ENCODE results near the gene CST9L. TPM values are rescaled to one million over a fixed set of nuclear protein-coding genes. Genes with fewer than 3 reads are reported as not detected.
A peak's percentile ranks its signal among the peaks of the same experiment; 100 is the strongest.

CST9L gene
- total RNA-seq, 1 experiment from 2014 or later, result not detected

- TF ChIP-seq EZH2 (IDR thresholded peaks at IDR 0.05; ENCODE audit: low read length, unreplicated experiment), result no peak
- intact Hi-C loops (cut with micrococcal nuclease), result no loop called here
- CTCF ChIA-PET, result no interaction called here
- POLR2A ChIA-PET (ENCODE audit: unreplicated experiment), result no interaction called here
- Histone ChIP-seq H3K4me3 (ENCODE audit: low read length) (no peak overlapping the region), H3K9ac (ENCODE audit: low read length) (no peak overlapping the region), H3K79me2 (ENCODE audit: low read length) (no peaks in the 10 kb centered on the region), H2AFZ (ENCODE audit: low read length) (no peak overlapping the region), H3K27me3 (ENCODE audit: low read length) (peaks cover 17% of the 10 kb centered on the region), H3K9me3 (ENCODE audit: low read length) (no peaks in the 10 kb centered on the region), H3F3A (ENCODE audit: low read length, unreplicated experiment) (no peaks in the 10 kb centered on the region), H4K20me1 (ENCODE audit: low read length) (no peaks in the 10 kb centered on the region), H3K9me2 (replicated peaks; ENCODE audit: low read length) (no peaks in the 10 kb centered on the region), H3K4me1 (ENCODE audit: insufficient read depth, low read length) (peaks cover 9% of the 10 kb centered on the region; the same call in 1 of the 2 replicates), H3K4me2 (ENCODE audit: low read length) (no peak overlapping the region), H3K27ac (ENCODE audit: low read length) (no peak overlapping the region), H3K36me3 (ENCODE audit: low read depth, low read length) (no peaks in the 10 kb centered on the region)
- DNase-seq (peak; percentile 44), ATAC-seq (no peak)
- BruUV-seq (replicated peaks), result no TSS peak
Measured at GRCh38 chr20:23596579-23597250, 28.4 kb upstream of the CST9L start.

DNA sequence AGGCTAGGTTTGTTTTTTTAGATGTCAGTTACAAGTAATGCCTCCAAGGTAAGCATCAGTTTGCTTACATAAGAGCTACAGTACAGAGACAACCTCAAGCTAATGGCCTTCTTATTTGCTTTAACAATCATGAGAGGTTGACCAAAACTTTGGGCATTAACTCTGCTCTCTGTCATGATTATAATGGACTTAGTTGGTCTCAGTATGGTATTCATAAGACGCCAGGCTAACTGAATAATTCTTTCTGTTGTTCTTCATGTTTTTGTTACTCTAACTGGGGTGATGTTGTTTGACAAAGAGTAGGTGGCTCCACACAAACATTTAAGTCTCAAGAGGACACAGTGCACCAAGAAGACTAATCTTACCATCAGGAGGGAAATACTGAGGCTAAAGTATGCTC lies 27.7 kb upstream of the CST9L start:
- intact Hi-C loops (cut with micrococcal nuclease), result no loop called here
- Histone ChIP-seq H2AFZ (ENCODE audit: low read length) (no peak overlapping the region), H3K79me2 (ENCODE audit: low read length) (no peaks in the 10 kb centered on the region), H3K9me2 (replicated peaks; ENCODE audit: low read length) (no peaks in the 10 kb centered on the region), H3K4me1 (ENCODE audit: insufficient read depth, low read length) (peaks cover 9% of the 10 kb centered on the region; the same call in 1 of the 2 replicates), H3K27ac (ENCODE audit: low read length) (no peak overlapping the region), H3K27me3 (ENCODE audit: low read length) (peaks cover 16% of the 10 kb centered on the region), H4K20me1 (ENCODE audit: low read length) (no peaks in the 10 kb centered on the region), H3F3A (ENCODE audit: low read length, unreplicated experiment) (no peaks in the 10 kb centered on the region), H3K9ac (ENCODE audit: low read length) (no peak overlapping the region), H3K9me3 (ENCODE audit: low read length) (no peaks in the 10 kb centered on the region), H3K4me3 (ENCODE audit: low read length) (no peak overlapping the region), H3K36me3 (ENCODE audit: low read depth, low read length) (no peaks in the 10 kb centered on the region), H3K4me2 (ENCODE audit: low read length) (no peak overlapping the region)
- no TSS peak for BruUV-seq (replicated peaks)
- DNase-seq (no peak), ATAC-seq (no peak)
- ChIA-PET POLR2A (ENCODE audit: unreplicated experiment) (no interaction called here), CTCF (no interaction called here)
- TF ChIP-seq EZH2 (IDR thresholded peaks at IDR 0.05; ENCODE audit: low read length, unreplicated experiment), result no peak
- no peak for TF ChIP-seq CTCF (conservative IDR thresholded peaks at IDR 0.05; ENCODE audit: low read depth, low read length)

DNA sequence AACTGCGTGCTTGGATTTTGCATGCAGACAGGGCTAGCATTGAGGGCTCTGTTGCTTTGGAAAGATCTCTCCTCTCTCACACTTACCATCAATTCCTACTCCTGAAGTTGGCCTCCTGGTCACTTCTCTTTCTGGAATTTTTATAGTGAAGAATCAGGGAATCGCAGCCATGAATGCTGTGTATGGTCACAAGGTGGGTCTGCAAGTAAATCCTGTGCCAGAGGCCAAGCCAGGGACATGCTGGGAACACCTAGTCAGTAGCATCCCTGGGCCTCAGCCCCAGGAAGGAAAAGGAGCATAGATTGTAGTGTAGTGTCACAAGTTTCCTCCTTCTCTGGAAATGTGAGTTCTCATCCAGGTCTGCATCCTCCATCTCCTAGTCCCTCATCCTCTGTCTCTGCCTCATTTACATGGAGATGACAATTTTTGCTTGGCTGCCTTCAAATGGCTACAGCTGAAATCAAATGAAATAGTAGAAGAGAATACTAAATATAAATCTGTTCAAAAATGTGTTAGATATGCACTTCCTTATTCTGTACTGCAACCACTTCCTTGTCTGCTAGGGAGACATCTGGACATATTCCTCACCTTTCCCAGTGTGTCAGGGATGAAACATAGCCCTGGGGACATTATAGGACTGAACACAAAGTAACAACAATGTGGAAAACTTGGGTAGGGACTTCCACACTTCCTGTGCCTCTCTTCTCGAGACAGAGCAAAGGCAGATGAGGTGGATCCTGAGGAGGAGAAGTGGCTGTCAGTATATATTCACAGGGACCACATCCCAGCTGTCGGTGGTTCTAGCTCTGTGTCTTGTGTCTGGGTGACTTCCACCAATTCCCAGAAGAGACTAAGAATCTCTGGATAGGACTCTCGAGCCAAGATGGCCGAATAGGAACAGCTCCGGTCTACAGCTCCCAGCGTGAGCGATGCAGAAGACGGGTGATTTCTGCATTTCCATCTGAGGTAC lies 20.4 kb upstream of the CST9L start:
- Histone ChIP-seq H3K4me1 (ENCODE audit: insufficient read depth, low read length) (no peaks in the 10 kb centered on the region), H2AFZ (ENCODE audit: low read length) (no peak overlapping the region), H3K27me3 (ENCODE audit: low read length) (peaks cover 19% of the 10 kb centered on the region; the same call in 1 of the 2 replicates), H3K9ac (ENCODE audit: low read length) (no peak overlapping the region), H3K79me2 (ENCODE audit: low read length) (no peaks in the 10 kb centered on the region), H3K36me3 (ENCODE audit: low read depth, low read length) (no peaks in the 10 kb centered on the region), H4K20me1 (ENCODE audit: low read length) (no peaks in the 10 kb centered on the region), H3K9me2 (replicated peaks; ENCODE audit: low read length) (no peaks in the 10 kb centered on the region), H3K9me3 (ENCODE audit: low read length) (no peaks in the 10 kb centered on the region), H3F3A (ENCODE audit: low read length, unreplicated experiment) (no peaks in the 10 kb centered on the region), H3K27ac (ENCODE audit: low read length) (no peak overlapping the region), H3K4me2 (ENCODE audit: low read length) (no peak overlapping the region), H3K4me3 (ENCODE audit: low read length) (no peak overlapping the region)
- intact Hi-C loops (cut with micrococcal nuclease), result no loop called here
- POLR2A ChIA-PET (ENCODE audit: unreplicated experiment), result no interaction called here
- CTCF ChIA-PET, result no interaction called here
- TF ChIP-seq EZH2phosphoT487 (IDR thresholded peaks at IDR 0.05; ENCODE audit: borderline replicate concordance, low read length), result no peak
- no TSS peak for BruUV-seq (replicated peaks)
- ATAC-seq (no peak), DNase-seq (no peak)

Measured in PC-3 (cell line).